Measurements from ENCODE around the gene ACAD8.

DNA sequence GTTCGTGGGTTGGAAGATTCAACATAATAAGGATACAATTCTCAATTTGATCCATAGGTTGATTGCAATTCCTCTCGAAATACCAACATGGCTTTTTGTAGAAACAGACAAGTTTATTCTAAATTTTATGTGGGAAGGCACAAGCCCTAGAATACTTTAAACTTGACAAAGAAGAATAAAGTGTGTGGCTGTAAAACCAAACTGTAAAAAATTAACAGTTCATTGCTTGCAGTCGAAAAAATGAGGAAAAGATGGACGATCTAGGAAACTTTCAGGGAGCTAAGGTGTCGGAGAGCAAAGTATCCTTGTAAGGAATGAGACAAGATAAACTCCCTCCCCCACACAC is 21.8 kb downstream of the ACAD8 start:
- TF ChIP-seq ZFP30 (CRISPR knock-in tag; IDR thresholded peaks at IDR 0.05) = no peak
- TF ChIP-seq, protein P1, sequence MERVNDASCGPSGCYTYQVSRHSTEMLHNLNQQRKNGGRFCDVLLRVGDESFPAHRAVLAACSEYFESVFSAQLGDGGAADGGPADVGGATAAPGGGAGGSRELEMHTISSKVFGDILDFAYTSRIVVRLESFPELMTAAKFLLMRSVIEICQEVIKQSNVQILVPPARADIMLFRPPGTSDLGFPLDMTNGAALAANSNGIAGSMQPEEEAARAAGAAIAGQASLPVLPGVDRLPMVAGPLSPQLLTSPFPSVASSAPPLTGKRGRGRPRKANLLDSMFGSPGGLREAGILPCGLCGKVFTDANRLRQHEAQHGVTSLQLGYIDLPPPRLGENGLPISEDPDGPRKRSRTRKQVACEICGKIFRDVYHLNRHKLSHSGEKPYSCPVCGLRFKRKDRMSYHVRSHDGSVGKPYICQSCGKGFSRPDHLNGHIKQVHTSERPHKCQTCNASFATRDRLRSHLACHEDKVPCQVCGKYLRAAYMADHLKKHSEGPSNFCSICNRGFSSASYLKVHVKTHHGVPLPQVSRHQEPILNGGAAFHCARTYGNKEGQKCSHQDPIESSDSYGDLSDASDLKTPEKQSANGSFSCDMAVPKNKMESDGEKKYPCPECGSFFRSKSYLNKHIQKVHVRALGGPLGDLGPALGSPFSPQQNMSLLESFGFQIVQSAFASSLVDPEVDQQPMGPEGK (CRISPR knock-in tag; IDR thresholded peaks at IDR 0.05; ENCODE audit: borderline replicate concordance) = no peak
- TF ChIP-seq, protein P2, sequence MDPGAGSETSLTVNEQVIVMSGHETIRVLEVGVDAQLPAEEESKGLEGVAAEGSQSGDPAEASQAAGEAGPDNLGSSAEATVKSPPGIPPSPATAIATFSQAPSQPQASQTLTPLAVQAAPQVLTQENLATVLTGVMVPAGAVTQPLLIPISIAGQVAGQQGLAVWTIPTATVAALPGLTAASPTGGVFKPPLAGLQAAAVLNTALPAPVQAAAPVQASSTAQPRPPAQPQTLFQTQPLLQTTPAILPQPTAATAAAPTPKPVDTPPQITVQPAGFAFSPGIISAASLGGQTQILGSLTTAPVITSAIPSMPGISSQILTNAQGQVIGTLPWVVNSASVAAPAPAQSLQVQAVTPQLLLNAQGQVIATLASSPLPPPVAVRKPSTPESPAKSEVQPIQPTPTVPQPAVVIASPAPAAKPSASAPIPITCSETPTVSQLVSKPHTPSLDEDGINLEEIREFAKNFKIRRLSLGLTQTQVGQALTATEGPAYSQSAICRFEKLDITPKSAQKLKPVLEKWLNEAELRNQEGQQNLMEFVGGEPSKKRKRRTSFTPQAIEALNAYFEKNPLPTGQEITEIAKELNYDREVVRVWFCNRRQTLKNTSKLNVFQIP (CRISPR knock-in tag; IDR thresholded peaks at IDR 0.05; ENCODE audit: borderline replicate concordance, low read depth) = no peak
- no peak for TF ChIP-seq ZFP3 (CRISPR knock-in tag; IDR thresholded peaks at IDR 0.05)
- TF ChIP-seq ESRRG (CRISPR knock-in tag; IDR thresholded peaks at IDR 0.05) = no peak
- no peak for TF ChIP-seq ZNF8 (CRISPR knock-in tag; IDR thresholded peaks at IDR 0.05)
- no peak for TF ChIP-seq ZC3H10 (CRISPR knock-in tag; IDR thresholded peaks at IDR 0.05)

All from SK-N-SH treated with all-trans-retinoic acid at 6 μM for 48 hours (cell line).